NCI-H2107 treated with DMSO at 0.1 percent for 48 hours (cell line): Measurements from ENCODE around the gene USF2.

Experiments
- DNase-seq: peaks from one replicate; lab custom pipeline; 2025; ENCODE audit not compliant: unreplicated experiment; lab: John Stamatoyannopoulos, UW

USF2 gene

GRCh38 chr19:35317464-35318043 lies 48.8 kb downstream of the USF2 start:
- no peak for DNase-seq

- no peak for DNase-seq
Observed at GRCh38 chr19:35318679-35319448, 50.1 kb downstream of the USF2 start.

- DNase-seq = no peak
Observed at GRCh38 chr19:35320065-35320713, 51.4 kb downstream of the USF2 start.

GRCh38 chr19:35321291-35321690 lies 52.5 kb downstream of the USF2 start:
- DNase-seq = no peak

GRCh38 chr19:35322014-35322413 lies 53.3 kb downstream of the USF2 start:
- DNase-seq = no peak

- no peak for DNase-seq
Observed at GRCh38 chr19:35327642-35328041, 58.9 kb downstream of the USF2 start.

- DNase-seq = no peak
Observed at GRCh38 chr19:35328851-35329285, 60.1 kb downstream of the USF2 start, which contains the start of gene CD22. Gene CD22 (plus strand): TSS chr19:35329187. CDS start chr19:35332041, 2,854 bp downstream.

- no peak for DNase-seq
Observed at GRCh38 chr19:35329323-35329722, 60.6 kb downstream of the USF2 start.
